HG02678 (cell line): ENCODE measurements around the gene PDXP.
"Not testable (repeated sequence)": the region's sequence is repeated elsewhere in the genome, so short reads cannot be mapped to it uniquely, and the experiment has no call there.

Source experiments
- ATAC-seq: cut with Tn5 transposase; IDR thresholded peaks from one replicate; pipeline ENCODE4 v1.9.1; 2021; ENCODE audit warnings: mild to moderate bottlenecking, moderate library complexity; ENCODE audit not compliant: unreplicated experiment

Gene PDXP

GRCh38 chr22:37658133-37659065, at the start of gene PDXP:
PDXP (plus strand) TSS chr22:37658723; CDS start chr22:37658783, 60 bp downstream.
- peak; percentile 85 for ATAC-seq

- ATAC-seq, result no peak
Observed at GRCh38 chr22:37609240-37610152, 49.0 kb upstream of the PDXP start.

GRCh38 chr22:37610153-37610475, 48.4 kb upstream of the PDXP start:
- not testable (repeated sequence) for ATAC-seq

GRCh38 chr22:37610480-37611129, 47.9 kb upstream of the PDXP start:
- no peak for ATAC-seq

GRCh38 chr22:37611207-37611606, 47.3 kb upstream of the PDXP start:
- no peak for ATAC-seq

- no peak for ATAC-seq
Observed at GRCh38 chr22:37616201-37617083, 42.1 kb upstream of the PDXP start.

- ATAC-seq, result no peak
Observed at GRCh38 chr22:37617431-37617830, 41.1 kb upstream of the PDXP start.

GRCh38 chr22:37618072-37618656, 40.4 kb upstream of the PDXP start:
- no peak for ATAC-seq

GRCh38 chr22:37618674-37619073, 39.8 kb upstream of the PDXP start:
- ATAC-seq, result no peak

- no peak for ATAC-seq
Observed at GRCh38 chr22:37619991-37620390, 38.5 kb upstream of the PDXP start.

- no peak for ATAC-seq
Observed at GRCh38 chr22:37621352-37621860, 37.1 kb upstream of the PDXP start.

- ATAC-seq, result no peak
Observed at GRCh38 chr22:37623075-37624016, 35.2 kb upstream of the PDXP start.

GRCh38 chr22:37624017-37624365, 34.5 kb upstream of the PDXP start:
- no peak for ATAC-seq

- ATAC-seq, result no peak
Observed at GRCh38 chr22:37624876-37625275, 33.6 kb upstream of the PDXP start.

GRCh38 chr22:37625737-37626136, 32.8 kb upstream of the PDXP start:
- ATAC-seq, result no peak

- no peak for ATAC-seq
Observed at GRCh38 chr22:37626144-37626543, 32.4 kb upstream of the PDXP start.

GRCh38 chr22:37626556-37627075, 31.9 kb upstream of the PDXP start:
- ATAC-seq, result no peak

GRCh38 chr22:37627121-37627520, 31.4 kb upstream of the PDXP start:
- ATAC-seq, result peak; percentile 6
